ENCODE results near the gene HOXA13. TPM values are rescaled to one million over a fixed set of nuclear protein-coding genes. Genes with fewer than 3 reads are reported as not detected.
A peak's percentile ranks its signal among the peaks of the same experiment; 100 is the strongest.

HOXA13 gene
- total RNA-seq, 1 donor from 2014 or later, result under 0.01 TPM

GRCh38 chr7:27181795-27182275, 18.1 kb downstream of the HOXA13 start:
- DNase-seq (ENCODE audit: low read depth), result no peak

DNA sequence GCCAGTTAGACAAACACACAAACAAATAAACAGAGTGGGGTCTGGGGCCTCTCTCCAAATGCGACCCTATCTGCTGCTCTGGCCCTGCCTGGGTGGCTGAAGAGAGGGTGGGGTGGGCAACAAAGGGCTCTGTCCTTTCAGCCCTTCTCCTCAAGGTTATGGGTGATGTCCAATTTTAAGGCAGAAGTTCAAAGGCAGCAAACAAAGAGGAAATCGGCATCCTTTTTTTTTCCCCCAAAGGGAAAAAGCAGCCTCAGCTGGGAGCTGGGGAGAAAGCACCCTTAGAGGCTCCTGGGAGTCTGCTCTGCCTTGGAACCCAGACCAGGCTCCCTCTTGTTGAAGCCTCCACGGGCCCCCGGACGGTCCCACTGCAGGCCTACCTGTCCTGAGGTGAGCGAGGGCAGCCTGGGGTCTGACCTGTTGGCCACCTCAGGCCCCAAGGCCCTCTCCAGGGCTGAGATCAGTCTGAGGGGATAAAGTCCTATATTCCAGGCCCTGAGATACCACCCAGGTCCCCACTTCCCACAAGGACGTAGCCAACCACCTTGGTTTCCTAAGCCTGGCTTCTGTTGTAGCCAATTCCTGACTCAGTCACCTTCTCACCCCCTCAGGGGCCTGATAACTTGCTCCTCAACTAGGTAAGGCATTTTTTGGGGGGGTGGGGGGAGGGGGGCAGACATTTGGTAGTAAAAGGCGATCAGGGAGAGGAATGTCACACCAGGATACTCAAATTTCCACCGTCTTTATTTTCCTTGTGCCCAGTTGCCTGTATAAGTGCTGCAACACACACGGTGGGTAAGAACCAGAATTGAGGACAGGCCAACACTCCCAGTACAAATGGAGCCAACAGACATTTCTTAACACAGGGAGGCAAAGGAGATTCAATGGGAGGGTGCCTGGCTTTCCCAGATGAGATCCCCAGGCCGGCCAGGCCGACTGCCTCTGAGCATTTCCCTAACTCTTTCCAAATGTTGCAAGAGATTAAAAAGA, 19.2 kb downstream of the HOXA13 start:
- DNase-seq (ENCODE audit: low read depth), result no peak

GRCh38 chr7:27179503-27180430, 20.1 kb downstream of the HOXA13 start:
- peak; percentile 85 for DNase-seq (ENCODE audit: low read depth)

GRCh38 chr7:27179030-27179429, 20.9 kb downstream of the HOXA13 start:
- DNase-seq (ENCODE audit: low read depth), result no peak

DNA sequence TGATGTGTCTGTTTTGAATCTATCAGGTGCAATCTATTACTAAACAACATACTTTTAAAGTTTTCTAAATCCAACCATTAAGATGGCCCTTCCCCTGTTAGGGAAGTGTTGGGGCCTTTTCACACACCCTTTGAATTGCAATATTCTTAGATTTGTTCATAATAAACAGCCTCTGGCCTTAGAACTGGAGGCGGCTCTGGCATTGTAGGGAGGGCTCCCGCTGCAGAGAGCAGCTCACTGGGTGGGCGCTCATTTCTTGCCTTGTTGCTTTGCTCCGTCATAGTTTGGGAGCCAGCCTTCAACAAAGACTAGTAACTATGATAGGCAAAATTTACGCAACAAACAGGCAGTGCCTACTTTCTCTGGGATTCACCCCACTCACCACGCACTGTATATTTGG, 21.5 kb downstream of the HOXA13 start:
- no peak for DNase-seq (ENCODE audit: low read depth)

- no peak for DNase-seq (ENCODE audit: low read depth)
These were observed 22.0 kb downstream of the HOXA13 start for GRCh38 chr7:27177795-27178320.

- no peak for DNase-seq (ENCODE audit: low read depth)
These were observed 22.7 kb downstream of the HOXA13 start for GRCh38 chr7:27176962-27177794.

DNA sequence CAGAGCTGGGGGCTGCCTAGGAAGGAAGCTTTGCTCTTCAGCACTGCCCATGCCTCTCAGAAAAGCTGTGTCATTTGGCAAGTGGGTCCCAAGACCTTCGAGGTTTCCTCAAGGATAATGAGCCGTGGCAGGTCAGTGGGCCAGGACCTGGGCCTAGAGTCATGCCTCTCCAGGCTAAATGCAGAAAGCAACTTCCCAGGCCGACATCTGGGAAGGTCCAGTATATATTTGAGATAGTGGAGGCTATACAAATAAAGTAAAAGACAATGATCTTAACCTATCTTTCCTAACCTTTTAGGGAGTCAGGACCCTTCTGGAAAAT, 23.4 kb downstream of the HOXA13 start:
- no peak for DNase-seq (ENCODE audit: low read depth)

DNA sequence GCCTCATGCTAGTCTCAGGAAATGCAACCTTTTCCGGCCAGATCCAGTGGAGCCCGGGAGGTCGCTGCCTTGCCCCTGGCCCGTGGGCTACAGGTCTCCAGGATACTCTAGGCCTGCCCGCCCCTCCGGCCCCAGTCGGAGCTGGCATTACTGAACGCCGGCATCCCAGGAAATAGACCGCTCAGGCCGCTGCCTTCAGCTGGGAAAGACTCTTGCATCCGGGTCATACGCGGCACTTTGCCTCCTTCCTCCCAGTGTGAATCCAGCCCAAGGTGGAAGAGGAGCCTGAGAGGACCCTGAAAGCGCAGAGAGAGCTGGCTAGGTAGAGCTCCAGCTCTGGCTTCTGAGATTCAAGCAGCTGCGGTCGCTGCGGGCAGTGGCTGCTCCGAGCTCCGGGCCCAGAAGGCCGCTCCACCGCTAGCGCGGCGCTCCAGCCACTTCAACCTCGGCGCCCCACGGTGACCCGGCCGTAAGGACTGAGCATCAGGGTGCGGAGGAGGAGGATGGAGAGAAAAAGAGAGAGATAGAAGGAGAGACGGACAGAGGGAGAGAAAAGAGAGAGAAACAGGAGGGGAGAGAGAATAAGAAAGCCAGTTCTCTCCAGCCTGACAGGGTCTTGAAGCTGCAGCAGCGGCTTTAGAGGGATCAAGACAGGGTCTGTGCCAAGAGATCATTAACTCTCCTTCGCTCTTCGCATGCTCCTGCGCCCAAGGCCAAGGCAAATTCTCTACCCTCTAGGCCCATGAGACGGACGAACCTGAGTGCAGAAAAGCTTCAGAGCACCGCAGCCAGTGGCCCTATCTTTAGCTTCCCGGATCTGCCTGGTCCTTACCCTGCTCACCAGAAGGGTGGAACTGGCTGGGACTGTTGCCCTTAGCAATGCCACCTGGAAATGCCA, 24.0 kb downstream of the HOXA13 start:
- no peak for DNase-seq (ENCODE audit: low read depth)

- DNase-seq (ENCODE audit: low read depth), result peak; percentile 86
These were observed 24.8 kb downstream of the HOXA13 start for GRCh38 chr7:27174874-27175625.

GRCh38 chr7:27173956-27174873, 25.7 kb downstream of the HOXA13 start, which contains the start of gene HOXA10:
TSS of gene HOXA10 (minus strand) at chr7:27174320. CDS start at chr7:27174306, 14 bp downstream.
- peak; percentile 53 for DNase-seq (ENCODE audit: low read depth)

- no peak for DNase-seq (ENCODE audit: low read depth)
These were observed 26.4 kb downstream of the HOXA13 start for GRCh38 chr7:27173511-27173955.

DNA sequence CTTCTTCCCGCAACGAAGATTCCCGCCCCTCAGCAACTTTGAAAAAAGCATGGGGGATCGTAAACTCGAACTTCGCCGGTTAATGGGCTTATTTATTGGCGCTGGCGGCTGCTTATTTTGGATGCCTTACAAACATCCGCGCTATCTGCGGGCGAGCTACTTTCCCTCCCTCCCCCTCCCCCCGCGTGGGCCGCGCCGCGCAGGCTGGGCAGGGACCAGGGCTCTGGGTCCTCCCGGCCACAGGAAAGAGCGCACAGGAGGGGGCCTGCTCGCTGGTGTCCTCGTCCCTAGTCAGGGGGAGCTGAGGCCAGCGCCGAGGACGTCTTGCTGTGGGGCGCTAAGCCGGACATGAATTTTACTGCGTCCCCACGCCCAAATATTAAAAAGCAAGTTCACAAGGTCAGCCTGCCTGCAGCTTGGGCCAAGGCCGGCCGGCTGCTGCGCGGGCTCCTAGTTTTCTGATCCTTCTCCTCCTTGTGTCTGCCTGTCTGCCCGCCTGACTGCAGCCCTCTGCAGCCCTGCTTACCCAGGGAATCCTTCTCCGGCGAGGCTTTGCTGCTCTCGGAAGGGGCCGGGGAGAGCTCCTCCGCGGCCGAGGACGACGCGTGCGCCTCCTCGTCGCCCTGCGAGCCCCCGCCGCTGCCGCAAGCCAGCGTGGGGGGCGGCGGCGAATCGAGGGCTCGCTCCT, 26.9 kb downstream of the HOXA13 start:
- DNase-seq (ENCODE audit: low read depth), result no peak

DNA sequence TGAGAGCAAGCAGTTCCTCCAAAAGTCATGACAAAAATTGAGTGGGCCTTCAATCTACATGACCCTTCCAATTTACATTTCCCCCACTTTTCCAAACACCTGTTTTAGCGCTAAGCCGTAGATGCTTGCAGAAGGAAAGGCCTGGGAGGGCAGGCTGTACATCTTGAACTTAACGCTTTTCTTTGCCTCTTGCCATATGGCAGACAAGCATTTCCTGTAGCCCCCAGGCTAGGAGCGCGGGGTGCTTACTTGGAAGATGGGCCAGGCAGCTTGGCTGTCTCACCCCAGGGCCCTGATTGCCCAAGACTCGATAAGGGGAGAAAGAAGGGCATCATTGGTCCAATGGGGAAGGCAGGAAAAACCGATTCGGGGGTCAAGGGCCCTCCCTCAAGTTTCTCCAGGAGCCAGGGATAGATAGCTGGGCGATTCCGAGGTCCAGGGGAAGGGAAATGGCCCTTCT, 27.5 kb downstream of the HOXA13 start:
- no peak for DNase-seq (ENCODE audit: low read depth)

DNA sequence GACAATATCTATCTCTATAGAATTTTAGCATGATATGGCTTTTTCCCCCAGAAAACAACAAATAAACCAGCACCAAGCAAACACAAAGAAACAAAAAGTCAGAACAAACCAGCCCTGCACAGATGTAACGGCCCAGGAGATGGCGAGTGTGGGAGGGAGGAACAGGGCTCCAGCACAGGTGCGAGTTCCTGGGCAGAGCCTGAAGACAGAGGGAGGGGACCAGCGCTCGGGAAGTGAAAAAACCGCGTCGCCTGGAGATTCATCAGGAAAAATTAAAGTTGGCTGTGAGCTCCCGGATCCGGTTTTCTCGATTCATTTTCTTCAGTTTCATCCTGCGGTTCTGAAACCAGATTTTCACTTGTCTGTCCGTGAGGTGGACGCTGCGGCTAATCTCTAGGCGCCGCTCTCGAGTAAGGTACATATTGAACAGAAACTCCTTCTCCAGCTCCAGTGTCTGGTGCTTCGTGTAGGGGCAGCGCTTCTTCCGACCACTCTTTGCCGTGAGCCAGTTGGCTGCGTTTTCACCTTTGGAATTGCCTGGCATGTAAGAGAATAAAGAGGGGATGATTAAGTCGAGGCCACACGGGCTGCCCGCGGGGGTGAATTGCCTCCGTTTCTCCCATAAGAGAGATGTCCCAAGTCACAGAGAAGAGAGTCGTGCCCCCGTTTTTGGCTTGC, 28.1 kb downstream of the HOXA13 start:
- no peak for DNase-seq (ENCODE audit: low read depth)

DNA sequence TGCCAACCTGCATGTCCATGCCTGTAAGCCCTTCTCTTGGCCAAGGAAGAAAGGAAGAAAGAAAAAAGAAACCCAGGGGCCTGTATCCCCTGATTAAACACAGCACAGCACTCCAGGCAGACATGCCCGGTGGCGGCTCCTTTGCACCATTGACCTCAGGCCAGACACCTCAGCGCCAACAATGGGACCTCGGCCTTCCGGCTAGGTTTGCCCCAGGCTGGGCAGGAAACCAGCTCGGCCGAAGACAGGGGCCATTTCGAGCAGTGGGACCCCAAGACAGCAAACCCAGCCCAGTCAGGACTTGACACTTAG, 28.6 kb downstream of the HOXA13 start:
- no peak for DNase-seq (ENCODE audit: low read depth)

Measured in renal cortical epithelial cell (primary cell).